Kidney epithelial cell (primary cell): Measurements from ENCODE around the gene ACTR3. TPM values are rescaled to one million over a fixed set of nuclear protein-coding genes. Genes with fewer than 3 reads are reported as not detected.

ENCODE experiments used
- DNase-seq: peaks from one replicate; pipeline ENCODE4 v3.0.0-alpha.2; 2010; ENCODE audit warnings: low read depth
- H3K27me3 ChIP-seq: 2 replicates; pipeline ENCODE4 v1.6.0; 2011; ENCODE audit warnings: low read length; ENCODE audit not compliant: control insufficient read depth, insufficient read depth
- H3K36me3 ChIP-seq: 2 replicates; pipeline ENCODE4 v1.5.1; 2011; ENCODE audit warnings: low read length; ENCODE audit not compliant: control insufficient read depth, insufficient read depth
- H3K4me3 ChIP-seq: 2 replicates; pipeline ENCODE4 v1.5.1; 2011; ENCODE audit warnings: low read depth, mild to moderate bottlenecking, control low read depth, low read length
- total RNA-seq: library from RNA; depleted of rRNA; stranded (reverse); fragments of >200 nt; gene quantifications from 2 replicates; pipeline ENCODE4 v1.2.3, GENCODE V29; 2015
- TF ChIP-seq, protein P1 (sequence below): IDR thresholded peaks from 2 replicates; pipeline ENCODE4 v1.5.1; 2011; ENCODE audit warnings: mild to moderate bottlenecking, moderate library complexity, low read length, control low read depth, inconsistent platforms; ENCODE audit not compliant: insufficient read depth, poor library complexity, severe bottlenecking

ACTR3 gene
- total RNA-seq, 1 donor from 2014 or later: 240 TPM

DNA sequence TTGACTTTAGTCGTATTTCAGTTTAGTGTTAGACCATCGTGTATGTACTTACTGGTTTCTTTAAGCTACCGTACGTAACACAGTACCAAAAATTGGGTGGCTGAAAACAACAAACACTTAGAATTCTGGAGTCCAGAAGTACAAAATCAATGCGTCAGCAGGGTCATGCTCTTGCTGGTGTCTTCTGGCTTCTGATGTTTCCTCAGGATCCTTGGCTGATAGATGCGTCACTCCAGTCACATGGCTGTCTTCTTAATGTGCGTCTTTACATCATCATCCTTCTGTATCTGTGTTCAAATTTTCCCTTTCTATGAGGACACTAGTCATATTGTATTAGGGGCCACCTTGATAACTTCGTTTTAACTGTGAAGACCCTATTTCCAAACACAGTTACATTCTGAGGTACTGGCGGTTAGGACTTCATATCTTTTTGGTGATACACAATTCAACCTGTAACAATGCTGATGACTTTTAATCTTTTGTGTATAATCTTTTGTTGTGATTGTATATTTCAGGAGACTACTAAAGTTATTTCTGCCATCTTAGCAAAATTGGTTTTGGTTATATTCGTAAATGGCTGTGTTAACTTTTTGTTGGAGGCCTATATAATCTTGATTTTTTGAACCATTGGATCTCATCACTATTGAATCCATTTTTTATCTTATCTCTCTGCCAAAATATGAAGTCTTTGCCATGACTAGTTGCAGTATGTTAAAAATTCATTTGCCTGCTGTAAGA, 25.4 kb downstream of the ACTR3 start:
- H3K36me3 ChIP-seq: no peaks in the 10 kb centered on the region
- no peaks in the 10 kb centered on the region for H3K27me3 ChIP-seq
- TF ChIP-seq, protein P1, sequence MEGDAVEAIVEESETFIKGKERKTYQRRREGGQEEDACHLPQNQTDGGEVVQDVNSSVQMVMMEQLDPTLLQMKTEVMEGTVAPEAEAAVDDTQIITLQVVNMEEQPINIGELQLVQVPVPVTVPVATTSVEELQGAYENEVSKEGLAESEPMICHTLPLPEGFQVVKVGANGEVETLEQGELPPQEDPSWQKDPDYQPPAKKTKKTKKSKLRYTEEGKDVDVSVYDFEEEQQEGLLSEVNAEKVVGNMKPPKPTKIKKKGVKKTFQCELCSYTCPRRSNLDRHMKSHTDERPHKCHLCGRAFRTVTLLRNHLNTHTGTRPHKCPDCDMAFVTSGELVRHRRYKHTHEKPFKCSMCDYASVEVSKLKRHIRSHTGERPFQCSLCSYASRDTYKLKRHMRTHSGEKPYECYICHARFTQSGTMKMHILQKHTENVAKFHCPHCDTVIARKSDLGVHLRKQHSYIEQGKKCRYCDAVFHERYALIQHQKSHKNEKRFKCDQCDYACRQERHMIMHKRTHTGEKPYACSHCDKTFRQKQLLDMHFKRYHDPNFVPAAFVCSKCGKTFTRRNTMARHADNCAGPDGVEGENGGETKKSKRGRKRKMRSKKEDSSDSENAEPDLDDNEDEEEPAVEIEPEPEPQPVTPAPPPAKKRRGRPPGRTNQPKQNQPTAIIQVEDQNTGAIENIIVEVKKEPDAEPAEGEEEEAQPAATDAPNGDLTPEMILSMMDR: no peak
- no peak overlapping the region for H3K4me3 ChIP-seq
- DNase-seq: no peak

DNA sequence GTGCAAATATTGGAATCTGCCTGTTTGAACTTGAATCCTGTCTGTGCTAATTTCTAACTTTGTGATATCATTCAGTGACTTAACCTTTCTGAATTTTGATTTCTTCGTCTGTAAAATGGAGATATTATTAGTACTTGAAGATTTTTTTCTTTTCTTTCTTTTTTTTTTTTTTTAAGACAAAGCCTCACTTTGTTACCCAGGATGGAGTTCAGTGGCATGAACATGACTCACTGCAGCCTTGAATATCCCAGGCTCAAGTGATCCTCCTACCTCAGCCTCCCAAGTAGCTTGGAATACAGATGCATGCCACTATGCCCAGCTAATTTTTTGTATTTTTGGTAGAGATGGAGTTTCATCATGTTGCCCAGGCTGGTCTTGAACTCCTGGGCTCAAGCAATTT, 28.3 kb downstream of the ACTR3 start:
- Histone ChIP-seq H3K4me3 (no peak overlapping the region), H3K27me3 (no peaks in the 10 kb centered on the region), H3K36me3 (no peaks in the 10 kb centered on the region)
- DNase-seq: no peak
- TF ChIP-seq, protein P1: no peak

DNA sequence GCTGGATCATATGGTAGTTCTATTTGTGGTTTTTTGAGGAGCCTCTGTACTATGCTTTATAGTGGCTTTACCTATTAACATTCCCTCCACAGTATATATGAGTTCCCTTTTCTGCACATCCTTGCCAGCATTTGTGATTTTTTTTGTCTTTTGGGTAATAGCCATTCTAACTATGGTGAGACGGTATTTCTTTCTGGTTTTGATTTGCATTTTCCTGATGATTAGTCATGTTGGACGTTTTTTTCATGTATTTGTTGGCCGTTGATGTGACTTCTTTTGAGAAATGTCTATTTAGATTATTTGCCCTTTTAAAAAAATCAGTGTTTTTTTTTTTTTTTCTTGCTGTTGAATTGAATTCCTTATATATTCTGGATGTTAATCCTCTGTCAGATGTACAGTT, 31.1 kb downstream of the ACTR3 start:
- no peaks in the 10 kb centered on the region for H3K36me3 ChIP-seq
- TF ChIP-seq, protein P1: no peak
- DNase-seq: no peak
- no peaks in the 10 kb centered on the region for H3K27me3 ChIP-seq
- no peak overlapping the region for H3K4me3 ChIP-seq

DNA sequence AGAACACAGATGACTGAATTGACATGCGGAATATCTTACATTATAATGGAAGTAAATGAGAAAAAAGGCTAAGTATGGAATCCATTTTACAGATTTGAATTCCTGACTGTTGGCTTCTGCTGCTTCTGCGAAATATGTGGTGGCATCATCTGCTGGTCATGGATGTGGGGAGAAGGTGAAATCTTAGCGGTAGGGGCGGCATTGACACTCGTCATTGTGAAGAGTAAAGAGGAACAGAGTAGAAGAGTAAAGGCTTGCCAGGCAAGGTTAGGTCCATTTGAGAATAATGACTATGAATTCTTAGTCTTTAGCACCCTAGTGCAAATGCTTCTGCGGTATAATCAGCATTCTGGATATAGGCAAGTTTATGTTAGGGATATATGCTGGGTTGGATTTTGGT, 32.4 kb downstream of the ACTR3 start:
- H3K4me3 ChIP-seq: no peak overlapping the region
- TF ChIP-seq, protein P1: no peak
- H3K36me3 ChIP-seq: no peaks in the 10 kb centered on the region
- DNase-seq: no peak
- H3K27me3 ChIP-seq: no peaks in the 10 kb centered on the region

DNA sequence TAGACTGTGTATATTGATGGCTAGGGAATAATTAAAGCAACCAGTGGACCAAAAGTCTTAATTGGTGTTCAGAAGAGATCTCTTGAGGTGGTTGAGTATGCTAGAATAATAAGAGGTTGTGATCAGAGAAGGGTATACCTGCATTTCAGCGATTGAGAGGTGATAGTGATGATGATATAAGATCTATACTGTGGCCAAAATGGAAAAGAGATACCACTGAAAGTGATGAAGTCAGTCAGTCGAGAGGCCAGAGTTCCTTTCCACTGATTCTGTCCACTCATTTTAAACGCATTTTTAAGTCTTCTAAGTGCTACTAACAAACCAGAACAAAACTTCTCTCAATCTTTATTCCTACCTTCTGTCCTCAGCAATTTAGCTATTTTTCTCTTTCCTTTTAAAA, 32.9 kb downstream of the ACTR3 start:
- DNase-seq: no peak
- H3K36me3 ChIP-seq: no peaks in the 10 kb centered on the region
- H3K27me3 ChIP-seq: no peaks in the 10 kb centered on the region
- TF ChIP-seq, protein P1: no peak
- H3K4me3 ChIP-seq: no peak overlapping the region

DNA sequence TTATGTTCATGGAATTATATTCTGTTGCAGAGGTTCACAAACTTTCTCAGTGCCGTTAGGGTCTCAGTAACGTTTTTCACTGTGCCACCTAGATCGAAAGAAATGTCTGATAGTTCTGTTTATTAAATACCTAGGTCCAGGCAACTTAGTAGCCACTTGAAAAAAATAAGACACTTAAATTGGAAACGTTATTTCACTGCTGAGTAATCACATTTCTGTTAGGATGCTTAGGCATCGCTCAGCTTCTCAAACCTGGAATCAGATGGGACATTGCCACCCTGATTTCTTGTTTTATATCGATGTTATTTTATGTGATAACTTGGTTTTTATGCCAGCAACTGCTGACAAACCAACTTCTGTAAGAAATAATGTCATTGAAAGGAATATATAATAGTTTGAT, 36.0 kb downstream of the ACTR3 start:
- no peaks in the 10 kb centered on the region for H3K27me3 ChIP-seq
- DNase-seq: no peak
- no peaks in the 10 kb centered on the region for H3K36me3 ChIP-seq
- TF ChIP-seq, protein P1: no peak
- no peak overlapping the region for H3K4me3 ChIP-seq
